GM13976 (cell line): Measurements from ENCODE around the gene LSM7.

Source experiments
- DNase-seq: peaks from one replicate; pipeline ENCODE4 v3.0.0; 2012; ENCODE audit warnings: low spot score
- CTCF ChIP-seq: IDR thresholded peaks from 2 replicates; pipeline ENCODE4 v1.5.1; 2012; ENCODE audit warnings: borderline replicate concordance, mild to moderate bottlenecking; ENCODE audit not compliant: insufficient read depth; ENCODE audit errors: extremely low read depth, missing control alignments, control extremely low read depth
- in situ Hi-C: fragments of 300-500 bp; cut with MboI; formaldehyde crosslinking; loops from one replicate; pipeline ENCODE4 v1.12.0; 2022; ENCODE audit warnings: low sequenced_read_pairs, mixed read lengths, inconsistent platforms; ENCODE audit not compliant: unreplicated experiment

LSM7 gene

GRCh38 chr19:2365201-2365970 lies 37.0 kb upstream of the LSM7 start:
- in situ Hi-C loops: no loop called here
- no peak for DNase-seq
- no peak for TF ChIP-seq CTCF

- in situ Hi-C loops: no loop called here
- no peak for DNase-seq
- TF ChIP-seq CTCF: no peak
Observed at GRCh38 chr19:2363419-2363818, 35.0 kb upstream of the LSM7 start.

- no peak for TF ChIP-seq CTCF
- no peak for DNase-seq
- in situ Hi-C loops: no loop called here
Observed at GRCh38 chr19:2362970-2363300, 34.5 kb upstream of the LSM7 start.

GRCh38 chr19:2362046-2362969 lies 33.9 kb upstream of the LSM7 start:
- in situ Hi-C loops: no loop called here
- no peak for TF ChIP-seq CTCF
- DNase-seq: no peak

GRCh38 chr19:2361246-2362045 lies 33.1 kb upstream of the LSM7 start:
- no peak for TF ChIP-seq CTCF
- DNase-seq: no peak
- in situ Hi-C loops: no loop called here

GRCh38 chr19:2360833-2361232 lies 32.4 kb upstream of the LSM7 start:
- TF ChIP-seq CTCF: no peak
- in situ Hi-C loops: no loop called here
- DNase-seq: no peak
